Mesenchymal stem cell (in vitro differentiated cells and primary cell): ENCODE data around the gene NELFB.

Source experiments
- DNase-seq: peaks from one replicate; pipeline ENCODE4 v3.0.0-alpha.2; 2013
- H2AFZ ChIP-seq: one replicate; pipeline ENCODE4 v1.6.1; 2013; ENCODE audit warnings: low read depth, mild to moderate bottlenecking, control low read depth, inconsistent platforms, low read length, moderate library complexity
- H2AK5ac ChIP-seq: 2 replicates; pipeline ENCODE4 v1.6.1; 2013; ENCODE audit warnings: low read length, moderate library complexity, mild to moderate bottlenecking, inconsistent platforms; ENCODE audit not compliant: severe bottlenecking
- H2BK120ac ChIP-seq: one replicate; pipeline ENCODE4 v1.6.1; 2013; ENCODE audit warnings: low read depth, mild to moderate bottlenecking, inconsistent platforms, low read length, moderate library complexity
- H2BK12ac ChIP-seq, 2 experiments: one replicate each; pipeline ENCODE4 v1.6.1; 2013; ENCODE audit warnings: inconsistent platforms in 2 of 2, low read length in 2 of 2, mild to moderate bottlenecking in 2 of 2, moderate library complexity in 2 of 2, control low read depth in 1 of 2
- H2BK15ac ChIP-seq: one replicate; pipeline ENCODE4 v1.6.1; 2013; ENCODE audit warnings: mild to moderate bottlenecking, low read depth, inconsistent platforms; ENCODE audit not compliant: poor library complexity, severe bottlenecking
- H2BK5ac ChIP-seq: 2 replicates; pipeline ENCODE4 v1.6.1; 2013; ENCODE audit warnings: low read depth, mild to moderate bottlenecking, low read length, control low read depth, inconsistent platforms; ENCODE audit not compliant: poor library complexity, severe bottlenecking
- H3K14ac ChIP-seq, 2 experiments: one replicate each; pipeline ENCODE4 v1.6.1; 2013; ENCODE audit warnings: inconsistent platforms in 2 of 2, low read length in 2 of 2, control low read depth in 1 of 2, mild to moderate bottlenecking in 1 of 2, moderate library complexity in 1 of 2
- H3K18ac ChIP-seq, 2 experiments: one replicate each; pipeline ENCODE4 v1.6.1; 2013; ENCODE audit warnings: inconsistent platforms in 2 of 2, low read length in 2 of 2, control low read depth in 1 of 2, low read depth in 1 of 2, mild to moderate bottlenecking in 1 of 2
- H3K23ac ChIP-seq, 2 experiments: one replicate each; pipeline ENCODE4 v1.6.1; 2013; ENCODE audit warnings: inconsistent platforms in 2 of 2, low read length in 2 of 2, mild to moderate bottlenecking in 2 of 2, moderate library complexity in 2 of 2, control low read depth in 1 of 2
- H3K27ac ChIP-seq: 2 replicates; pipeline ENCODE4 v1.5.1; 2013; ENCODE audit warnings: mild to moderate bottlenecking, moderate library complexity, low read length, control low read depth, inconsistent platforms; ENCODE audit not compliant: poor library complexity, severe bottlenecking
- H3K27me3 ChIP-seq, 2 experiments: 2 replicates each; pipeline versions ENCODE4 v1.6.1 to v1.7.0; 2013; ENCODE audit warnings: low read length in 2 of 2, mild to moderate bottlenecking in 2 of 2, moderate library complexity in 2 of 2, control low read depth in 1 of 2, inconsistent platforms in 1 of 2; ENCODE audit not compliant: control insufficient read depth in 1 of 2, insufficient read depth in 1 of 2
- H3K36me3 ChIP-seq, 2 experiments: 2 replicates each; pipeline versions ENCODE4 v1.6.1 to v1.7.0; 2013; ENCODE audit warnings: low read length in 2 of 2, control low read depth in 1 of 2, inconsistent platforms in 1 of 2, low read depth in 1 of 2, mild to moderate bottlenecking in 1 of 2; ENCODE audit not compliant: insufficient read depth in 2 of 2, control insufficient read depth in 1 of 2
- H3K4ac ChIP-seq, 2 experiments: one replicate each; pipeline ENCODE4 v1.6.1; 2013; ENCODE audit warnings: inconsistent platforms in 2 of 2, low read length in 2 of 2, mild to moderate bottlenecking in 2 of 2, moderate library complexity in 2 of 2, control low read depth in 1 of 2, low read depth in 1 of 2
- H3K4me1 ChIP-seq: 2 replicates; pipeline ENCODE4 v1.6.1; 2013; ENCODE audit warnings: low read depth, low read length, control low read depth; ENCODE audit not compliant: control insufficient read depth, insufficient read depth
- H3K4me2 ChIP-seq: 2 replicates; pipeline ENCODE4 v1.6.1; 2013; ENCODE audit warnings: low read length, mild to moderate bottlenecking, inconsistent platforms; ENCODE audit not compliant: poor library complexity, severe bottlenecking
- H3K4me3 ChIP-seq, 2 experiments: 2 replicates each; pipeline versions ENCODE4 v1.5.1 to v1.7.0; 2013; ENCODE audit warnings: low read length in 2 of 2, mild to moderate bottlenecking in 2 of 2, control low read depth in 1 of 2, low read depth in 1 of 2; ENCODE audit not compliant: insufficient read depth in 1 of 2
- H3K79me1 ChIP-seq: replicated peaks from 2 replicates; pipeline ENCODE4 v1.6.1; 2013; ENCODE audit warnings: mild to moderate bottlenecking, control low read depth, low read length, inconsistent platforms; ENCODE audit not compliant: poor library complexity, severe bottlenecking
- H3K9ac ChIP-seq: 2 replicates; pipeline ENCODE4 v1.7.0; 2013; ENCODE audit warnings: mild to moderate bottlenecking, low read length, moderate library complexity
- H3K9me3 ChIP-seq: 2 replicates; pipeline ENCODE4 v1.7.0; 2013; ENCODE audit warnings: mild to moderate bottlenecking, low read length; ENCODE audit not compliant: control insufficient read depth
- H4K8ac ChIP-seq: one replicate; pipeline ENCODE4 v1.6.1; 2013; ENCODE audit warnings: inconsistent platforms, mild to moderate bottlenecking, low read length, moderate library complexity
- H4K91ac ChIP-seq: one replicate; pipeline ENCODE4 v1.6.1; 2013; ENCODE audit warnings: mild to moderate bottlenecking, low read length, inconsistent platforms
- WGBS: methylation state at CpG from one replicate; pipeline ENCODE4 v1.1.7; 2013; ENCODE audit warnings: mixed read lengths; 5-methylcytosine and 5-hydroxymethylcytosine counted together

The NELFB gene

GRCh38 chr9:137311171-137311985 is 56.3 kb downstream of the NELFB start:
- H3K9ac ChIP-seq, result no peak overlapping the region
- DNase-seq, result no peak
- no peak overlapping the region for H3K18ac ChIP-seq
- H4K8ac ChIP-seq, result no peak overlapping the region
- H2AFZ ChIP-seq, result no peak overlapping the region
- H3K27ac ChIP-seq, result no peak overlapping the region
- H2BK5ac ChIP-seq, result no peak overlapping the region
- H3K79me1 ChIP-seq, result no peaks in the 10 kb centered on the region
- no peak overlapping the region for H3K23ac ChIP-seq
- H3K4me2 ChIP-seq, result no peak overlapping the region
- H3K4me3 ChIP-seq, result no peak overlapping the region
- H3K36me3 ChIP-seq, result no peaks in the 10 kb centered on the region
- H3K4me1 ChIP-seq, result peaks cover 15% of the 10 kb centered on the region
- no peak overlapping the region for H3K14ac ChIP-seq
- peaks cover 4 to 66% of the 10 kb centered on the region in 2 experiments for H3K27me3 ChIP-seq
- H2BK15ac ChIP-seq, result peak overlapping the region; percentile 40
- peak overlapping the region; percentile 25 for H4K91ac ChIP-seq
- H3K4ac ChIP-seq, result no peak overlapping the region
- no peaks in the 10 kb centered on the region for H3K9me3 ChIP-seq
- no peak overlapping the region for H2AK5ac ChIP-seq
- whole genome bisulfite sequencing, result 80% methylated on average over 26 of the region's 27 CpGs
- H2BK12ac ChIP-seq, result no peak overlapping the region
- no peak overlapping the region for H2BK120ac ChIP-seq

GRCh38 chr9:137311986-137312851 is 57.1 kb downstream of the NELFB start:
- no peak overlapping the region for H2AFZ ChIP-seq
- no peak overlapping the region for H3K18ac ChIP-seq
- no peak overlapping the region for H3K27ac ChIP-seq
- no peak overlapping the region for H3K4ac ChIP-seq
- H3K4me1 ChIP-seq, result peaks cover 17% of the 10 kb centered on the region
- WGBS, result 89% methylated on average over 21 of the region's 28 CpGs
- no peak overlapping the region for H3K9ac ChIP-seq
- no peak overlapping the region for H4K91ac ChIP-seq
- H3K79me1 ChIP-seq, result no peaks in the 10 kb centered on the region
- H3K36me3 ChIP-seq, result no peaks in the 10 kb centered on the region
- no peak overlapping the region for H3K4me3 ChIP-seq
- H2AK5ac ChIP-seq, result no peak overlapping the region
- H3K27me3 ChIP-seq, result peaks cover 4 to 66% of the 10 kb centered on the region in 2 experiments
- no peak overlapping the region for H2BK5ac ChIP-seq
- DNase-seq, result no peak
- H2BK15ac ChIP-seq, result peak overlapping the region; percentile 40
- H2BK120ac ChIP-seq, result no peak overlapping the region
- no peak overlapping the region for H3K14ac ChIP-seq
- H2BK12ac ChIP-seq, result no peak overlapping the region
- no peaks in the 10 kb centered on the region for H3K9me3 ChIP-seq
- H3K23ac ChIP-seq, result no peak overlapping the region
- H4K8ac ChIP-seq, result no peak overlapping the region
- no peak overlapping the region for H3K4me2 ChIP-seq

GRCh38 chr9:137312852-137313325 is 57.8 kb downstream of the NELFB start:
- WGBS, result 96% methylated on average over 6 of the region's 6 CpGs
- H3K4me2 ChIP-seq, result no peak overlapping the region
- H3K27ac ChIP-seq, result no peak overlapping the region
- H3K4ac ChIP-seq, result no peak overlapping the region
- H3K36me3 ChIP-seq, result no peaks in the 10 kb centered on the region
- H3K4me1 ChIP-seq, result peaks cover 17% of the 10 kb centered on the region
- H3K79me1 ChIP-seq, result no peaks in the 10 kb centered on the region
- no peaks in the 10 kb centered on the region for H3K9me3 ChIP-seq
- no peak overlapping the region for H3K4me3 ChIP-seq
- no peak overlapping the region for H2BK15ac ChIP-seq
- H4K8ac ChIP-seq, result no peak overlapping the region
- H2BK5ac ChIP-seq, result no peak overlapping the region
- H3K23ac ChIP-seq, result peak overlapping the region in 1 of 2 experiments; percentile 77
- no peak overlapping the region for H2AFZ ChIP-seq
- no peak overlapping the region for H4K91ac ChIP-seq
- H2BK12ac ChIP-seq, result no peak overlapping the region
- no peak for DNase-seq
- H3K14ac ChIP-seq, result no peak overlapping the region
- no peak overlapping the region for H3K9ac ChIP-seq
- H2BK120ac ChIP-seq, result no peak overlapping the region
- H3K18ac ChIP-seq, result no peak overlapping the region
- H3K27me3 ChIP-seq, result peaks cover 4 to 62% of the 10 kb centered on the region in 2 experiments
- H2AK5ac ChIP-seq, result no peak overlapping the region
